Coronary artery (tissue), 2 donors: ENCODE data around the gene DDX28.

Experiments used
- DNase-seq: peaks from one replicate; pipeline ENCODE4 v3.0.0-alpha.2; 2017; ENCODE audit warnings: low spot score
- H3K27ac ChIP-seq, 2 donors: fragments of 200-600 bp; sonication (generic); one replicate each; pipeline ENCODE4 v1.5.1; 2016 to 2019
- H3K4me3 ChIP-seq: fragments of 200-600 bp; sonication (generic); 2 replicates; pipeline ENCODE4 v1.5.1; 2016; ENCODE audit warnings: mild to moderate bottlenecking, moderate library complexity
- TF ChIP-seq, protein P1 (sequence below): fragments of 200-600 bp; sonication (generic); IDR thresholded peaks from one replicate; pipeline ENCODE4 v1.5.1; 2019; ENCODE audit warnings: antibody characterized with exemption

DDX28 gene

DNA sequence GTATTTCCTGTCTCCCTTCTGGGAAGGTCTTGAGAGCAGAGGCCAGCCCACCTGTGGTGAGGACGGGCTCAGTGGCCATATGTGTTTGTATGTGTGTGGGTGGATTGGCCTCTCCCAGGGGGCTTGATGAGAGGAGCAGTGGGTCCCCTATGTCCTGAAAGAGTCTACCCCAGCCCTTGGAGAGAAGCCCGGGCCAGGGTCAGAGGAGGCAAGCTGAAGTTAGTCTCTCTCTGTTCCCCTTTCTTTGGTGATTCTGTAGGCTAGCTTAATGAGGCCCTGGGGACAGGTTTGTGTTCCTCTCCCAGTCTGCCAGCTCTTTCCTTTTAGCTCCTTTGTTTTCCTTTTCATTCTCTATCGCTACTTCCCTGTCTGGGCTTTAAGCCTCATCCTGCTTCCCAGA, 38.4 kb upstream of the DDX28 start:
- DNase-seq, result no peak
- TF ChIP-seq, protein P1, sequence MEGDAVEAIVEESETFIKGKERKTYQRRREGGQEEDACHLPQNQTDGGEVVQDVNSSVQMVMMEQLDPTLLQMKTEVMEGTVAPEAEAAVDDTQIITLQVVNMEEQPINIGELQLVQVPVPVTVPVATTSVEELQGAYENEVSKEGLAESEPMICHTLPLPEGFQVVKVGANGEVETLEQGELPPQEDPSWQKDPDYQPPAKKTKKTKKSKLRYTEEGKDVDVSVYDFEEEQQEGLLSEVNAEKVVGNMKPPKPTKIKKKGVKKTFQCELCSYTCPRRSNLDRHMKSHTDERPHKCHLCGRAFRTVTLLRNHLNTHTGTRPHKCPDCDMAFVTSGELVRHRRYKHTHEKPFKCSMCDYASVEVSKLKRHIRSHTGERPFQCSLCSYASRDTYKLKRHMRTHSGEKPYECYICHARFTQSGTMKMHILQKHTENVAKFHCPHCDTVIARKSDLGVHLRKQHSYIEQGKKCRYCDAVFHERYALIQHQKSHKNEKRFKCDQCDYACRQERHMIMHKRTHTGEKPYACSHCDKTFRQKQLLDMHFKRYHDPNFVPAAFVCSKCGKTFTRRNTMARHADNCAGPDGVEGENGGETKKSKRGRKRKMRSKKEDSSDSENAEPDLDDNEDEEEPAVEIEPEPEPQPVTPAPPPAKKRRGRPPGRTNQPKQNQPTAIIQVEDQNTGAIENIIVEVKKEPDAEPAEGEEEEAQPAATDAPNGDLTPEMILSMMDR, result no peak
- Histone ChIP-seq H3K4me3 (no peak overlapping the region), H3K27ac (no peak overlapping the region)

DNA sequence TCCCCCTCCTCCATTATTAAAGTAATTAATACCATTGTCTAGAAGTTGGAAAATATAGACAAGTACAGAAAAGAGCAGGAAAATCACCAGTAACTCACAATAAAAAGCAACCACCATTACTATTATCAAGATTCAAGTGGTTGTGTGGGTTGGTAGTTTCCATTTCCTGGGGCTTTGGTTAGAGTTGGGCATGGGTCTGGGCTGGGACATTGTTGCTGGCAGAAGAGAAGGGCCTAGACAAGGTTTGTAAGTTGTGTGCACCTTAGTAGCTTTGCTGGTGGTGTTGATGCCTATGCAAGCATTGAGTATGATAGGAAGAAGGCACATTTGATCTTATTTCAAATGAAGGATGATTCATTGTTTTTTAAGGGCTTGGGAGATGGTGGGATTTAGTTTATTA, 36.8 kb upstream of the DDX28 start:
- DNase-seq, result no peak

DNA sequence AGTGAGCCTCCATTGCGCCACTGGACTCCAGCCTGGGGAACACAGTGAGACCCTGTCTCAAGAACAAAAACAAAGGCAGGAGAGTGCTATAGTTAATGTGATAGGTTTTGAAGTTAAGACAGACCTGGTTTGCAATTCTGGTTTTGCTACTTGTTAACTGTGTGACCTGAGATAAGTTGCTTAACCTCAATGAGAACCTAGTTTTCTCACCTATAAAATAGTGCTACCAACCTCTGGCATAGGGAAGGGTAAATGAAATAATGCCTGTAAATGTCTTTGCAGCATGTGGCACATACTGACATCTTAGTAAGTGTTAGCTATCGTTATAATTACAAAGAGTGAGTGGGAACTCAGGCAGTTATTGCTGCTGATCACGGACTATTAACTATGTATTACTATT, 32.4 kb upstream of the DDX28 start:
- TF ChIP-seq, protein P1, result no peak
- no peak overlapping the region for H3K4me3 ChIP-seq
- H3K27ac ChIP-seq, result no peak overlapping the region
- DNase-seq, result no peak

More for the DNA sequence above, 36.8 kb upstream of the DDX28 start:
- H3K4me3 ChIP-seq, result no peak overlapping the region
- no peak overlapping the region for H3K27ac ChIP-seq
- TF ChIP-seq, protein P1, result no peak

DNA sequence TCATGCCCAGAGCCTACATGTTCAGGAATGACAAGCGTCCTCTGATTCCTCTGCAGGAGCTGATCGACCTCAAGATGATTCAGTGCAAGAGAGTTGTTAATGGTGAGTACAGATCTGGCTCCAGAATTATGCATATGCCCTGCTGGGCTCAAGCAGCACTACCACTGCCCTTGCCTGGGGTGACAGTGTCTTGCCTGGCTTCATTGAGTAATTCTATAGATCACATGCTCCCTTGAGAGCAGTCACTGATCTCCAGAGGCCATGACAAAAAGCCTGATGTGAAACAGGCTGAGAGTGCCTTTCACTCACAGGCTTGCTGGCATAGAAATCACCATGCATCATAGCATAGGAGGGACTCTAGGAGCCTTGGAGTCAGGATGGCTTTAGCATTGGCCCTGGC, 26.4 kb upstream of the DDX28 start:
- no peak overlapping the region for H3K4me3 ChIP-seq
- no peak overlapping the region for H3K27ac ChIP-seq
- no peak for DNase-seq
- TF ChIP-seq, protein P1, result no peak

DNA sequence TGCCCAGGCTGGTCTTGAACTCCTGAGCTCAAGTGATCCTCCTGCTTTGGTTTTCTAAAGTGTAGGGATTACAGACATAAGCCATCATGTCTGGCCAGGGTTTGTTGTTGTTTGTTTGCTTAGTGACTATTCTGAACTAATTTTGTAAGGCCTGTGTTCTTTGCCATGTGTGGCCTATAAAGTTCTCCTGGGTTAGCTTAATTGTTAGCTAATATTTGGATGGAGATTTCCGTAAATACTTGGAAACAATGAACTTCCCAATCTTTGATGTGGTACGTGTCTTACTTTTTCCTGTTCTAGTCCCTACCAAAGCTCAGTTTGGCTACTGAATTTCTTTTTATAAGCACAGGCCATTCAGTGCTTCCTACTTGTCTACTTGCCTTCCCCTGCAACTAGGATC, 25.0 kb upstream of the DDX28 start:
- Histone ChIP-seq H3K4me3 (no peak overlapping the region), H3K27ac (no peak overlapping the region)
- DNase-seq, result no peak
- TF ChIP-seq, protein P1, result no peak

DNA sequence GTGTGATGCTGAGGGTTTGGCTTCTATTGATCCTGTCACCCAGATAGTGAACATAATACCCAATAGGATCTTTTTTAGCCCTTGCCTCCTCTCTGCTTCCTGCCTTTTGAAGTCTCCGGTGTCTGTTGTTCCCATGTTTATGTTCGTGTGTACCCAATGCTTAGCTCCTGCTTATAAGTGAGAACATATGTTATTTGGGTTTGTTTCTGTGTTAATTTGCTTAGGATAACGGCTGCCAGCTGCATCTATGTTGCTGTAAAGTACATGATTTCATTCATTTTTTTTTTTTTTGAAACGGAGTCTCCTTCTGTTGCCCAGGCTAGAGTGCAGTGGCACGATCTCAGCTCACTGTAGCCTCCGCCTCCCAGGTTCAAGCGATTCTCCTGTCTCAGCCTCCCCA, 23.1 kb upstream of the DDX28 start:
- TF ChIP-seq, protein P1, result no peak
- Histone ChIP-seq H3K27ac (no peak overlapping the region), H3K4me3 (no peak overlapping the region)
- no peak for DNase-seq

DNA sequence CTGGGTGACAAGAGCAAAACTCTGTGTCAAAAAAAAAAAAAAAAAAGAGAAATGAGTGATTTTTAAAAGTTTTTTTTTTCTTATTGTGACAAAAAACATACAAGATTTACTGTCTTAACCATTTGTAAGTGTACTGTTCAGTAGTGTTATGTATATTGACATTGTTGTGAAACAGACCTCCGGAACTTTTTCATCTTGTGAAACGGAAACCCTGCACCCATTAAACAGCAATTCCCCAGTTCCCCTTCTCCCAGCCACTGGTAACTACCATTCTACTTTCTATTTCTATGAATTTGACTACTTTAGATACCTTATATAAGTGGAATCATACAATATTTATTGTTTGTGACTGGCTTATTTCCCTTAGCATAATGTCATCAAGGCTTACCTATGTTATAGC, 18.8 kb upstream of the DDX28 start:
- no peak overlapping the region for H3K4me3 ChIP-seq
- no peak for DNase-seq
- TF ChIP-seq, protein P1, result no peak
- H3K27ac ChIP-seq, result no peak overlapping the region
